Cardiac atrium fibroblast (primary cell): ENCODE results near the gene OCRL. TPM values are rescaled to one million over a fixed set of nuclear protein-coding genes. Genes with fewer than 3 reads are reported as not detected.

ENCODE experiments used
- total RNA-seq: library from RNA; depleted of rRNA; stranded (reverse); fragments of >200 nt; gene quantifications from 2 replicates; pipeline ENCODE4 v1.2.3, GENCODE V29; 2015

Gene OCRL
- 9.4 and 12.8 TPM in 2 replicates for total RNA-seq

DNA sequence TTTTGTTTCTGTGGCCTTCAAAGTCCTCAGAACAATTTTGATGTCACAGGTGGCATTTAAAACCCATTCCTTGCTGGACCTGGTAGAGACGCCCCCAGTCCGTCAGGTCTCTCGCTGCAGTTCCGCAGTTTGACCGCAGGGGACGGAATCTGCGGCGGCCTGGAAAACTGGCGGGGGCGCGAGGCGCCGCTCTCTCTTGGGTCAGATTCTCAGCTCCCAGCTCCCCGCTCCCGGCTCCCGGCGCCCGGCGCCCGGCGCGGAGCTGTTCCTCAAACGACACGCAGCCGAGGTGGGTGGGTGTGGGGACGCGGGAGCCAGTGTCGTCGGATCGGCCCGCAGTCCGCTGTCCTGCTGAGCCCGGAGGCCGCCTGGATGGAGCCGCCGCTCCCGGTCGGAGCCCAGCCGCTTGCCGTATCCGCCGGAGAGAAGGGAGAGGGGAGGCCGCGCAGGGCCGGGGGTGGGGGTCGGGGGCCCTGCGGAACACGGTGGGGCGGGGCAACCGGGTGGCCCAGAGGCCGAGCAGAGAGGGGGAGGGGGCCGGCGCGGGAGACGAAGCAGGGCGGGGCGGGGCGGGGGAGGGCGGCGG lies at the start of gene OCRL:
TSS of gene OCRL (plus strand) at position 192 of the 586 bp plus-strand sequence. CDS start at position 373, 181 bp downstream.

DNA sequence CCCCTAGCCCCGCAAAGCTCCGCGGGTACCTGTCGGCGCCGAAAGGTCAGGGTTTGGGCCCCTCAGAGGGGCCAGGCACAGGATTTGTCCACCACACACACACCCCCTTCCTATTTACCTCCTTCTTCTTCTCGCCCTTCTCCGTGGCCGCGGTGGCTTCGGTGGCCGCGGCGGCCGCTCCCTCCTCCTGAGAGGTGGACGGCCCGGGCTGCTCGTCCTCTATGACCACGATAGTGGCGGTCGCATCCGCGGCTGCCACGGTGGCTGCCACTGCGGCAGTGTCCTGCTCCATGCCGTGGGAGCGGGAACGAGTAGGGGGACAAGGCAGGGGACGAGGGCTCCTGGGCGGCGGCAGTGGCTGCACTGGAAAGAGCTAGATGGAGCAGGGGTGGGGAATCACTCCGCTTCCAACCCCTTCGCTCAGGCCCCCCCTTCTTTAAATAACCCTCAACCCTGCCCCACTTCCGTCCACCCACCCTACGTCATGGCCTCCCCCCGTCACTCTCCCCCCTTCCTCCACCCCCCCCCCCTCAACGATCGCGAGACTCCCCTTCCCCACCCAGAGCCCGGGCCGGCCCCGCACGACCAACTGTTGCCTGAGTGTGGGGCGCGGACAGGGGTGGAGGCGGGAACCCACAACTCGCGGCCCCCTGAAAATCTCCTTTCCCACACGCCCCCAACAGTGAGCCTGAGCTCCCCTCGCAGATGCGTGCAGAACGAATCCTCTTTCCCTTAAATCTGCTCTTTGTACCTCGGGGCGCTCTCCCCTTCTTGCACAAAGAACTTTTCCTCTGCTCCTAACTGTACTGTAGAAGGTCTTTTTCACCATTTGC lies 16.8 kb upstream of the OCRL start, which contains the start of gene SMARCA1:
TSS of gene SMARCA1 (minus strand) at position 412 of the 833 bp plus-strand sequence. CDS start at position 292, 120 bp downstream.

Other genes with a start within 250 kb of the OCRL start
- gene SMARCA1, start 16.8 kb upstream of the OCRL start, total RNA-seq, result 31.1 and 31.6 TPM in 2 replicates
- gene APLN, start 114.7 kb downstream of the OCRL start, total RNA-seq, result 31.4 and 52.8 TPM in 2 replicates
- gene XPNPEP2, start 198.7 kb downstream of the OCRL start, total RNA-seq, result 5.5 and 6.3 TPM in 2 replicates
- not detected in 2 replicates for gene SASH3, start 239.7 kb downstream of the OCRL start, total RNA-seq